GM23248 (cell line): ENCODE measurements around the gene GJA8. TPM values are rescaled to one million over a fixed set of nuclear protein-coding genes. Genes with fewer than 3 reads are reported as not detected.

Source experiments
- DNase-seq: peaks from one replicate; pipeline ENCODE4 v3.0.0-alpha.2; 2015
- H2AFZ ChIP-seq: fragments of 200-600 bp; sonication (generic); 2 replicates; pipeline ENCODE4 v1.6.1; 2016; ENCODE audit warnings: antibody characterized with exemption
- H3F3A ChIP-seq: fragments of 200-600 bp; sonication (generic); 2 replicates; pipeline ENCODE4 v1.6.1; 2016; ENCODE audit warnings: mild to moderate bottlenecking, antibody characterized with exemption, mixed run types; ENCODE audit not compliant: insufficient read depth
- H3K27ac ChIP-seq: fragments of 200-600 bp; sonication (generic); 2 replicates; pipeline ENCODE4 v1.5.1; 2016; ENCODE audit warnings: mild to moderate bottlenecking
- H3K27me3 ChIP-seq: fragments of 200-600 bp; sonication (generic); replicated peaks from 2 replicates; pipeline ENCODE4 v1.6.1; 2016; ENCODE audit warnings: mild to moderate bottlenecking; ENCODE audit not compliant: insufficient read depth
- H3K36me3 ChIP-seq: fragments of 200-600 bp; sonication (generic); 2 replicates; pipeline ENCODE4 v1.6.1; 2016; ENCODE audit warnings: low read depth, mild to moderate bottlenecking
- H3K4me1 ChIP-seq: fragments of 200-600 bp; sonication (generic); 2 replicates; pipeline ENCODE4 v1.6.1; 2016; ENCODE audit warnings: mild to moderate bottlenecking; ENCODE audit not compliant: insufficient read depth
- H3K4me2 ChIP-seq: fragments of 200-600 bp; sonication (generic); one replicate; pipeline ENCODE4 v1.6.1; 2016; ENCODE audit warnings: mild to moderate bottlenecking; ENCODE audit not compliant: unreplicated experiment
- H3K4me3 ChIP-seq: fragments of 200-600 bp; sonication (generic); 2 replicates; pipeline ENCODE4 v1.5.1; 2016; ENCODE audit warnings: mild to moderate bottlenecking
- H3K79me2 ChIP-seq: fragments of 200-600 bp; sonication (generic); 2 replicates; pipeline ENCODE4 v1.6.1; 2016; ENCODE audit warnings: mild to moderate bottlenecking; ENCODE audit not compliant: insufficient read depth
- H3K9ac ChIP-seq: fragments of 200-600 bp; sonication (generic); 2 replicates; pipeline ENCODE4 v1.6.1; 2016; ENCODE audit warnings: mild to moderate bottlenecking
- H3K9me2 ChIP-seq: fragments of 200-600 bp; sonication (generic); 2 replicates; pipeline ENCODE4 v1.6.1; 2016; ENCODE audit warnings: mixed run types, mild to moderate bottlenecking, moderate library complexity; ENCODE audit not compliant: insufficient read depth
- H3K9me3 ChIP-seq: fragments of 200-600 bp; sonication (generic); one replicate; pipeline ENCODE4 v1.6.1; 2017; ENCODE audit warnings: low read depth
- H4K20me1 ChIP-seq: fragments of 200-600 bp; sonication (generic); 2 replicates; pipeline ENCODE4 v1.6.0; 2016; ENCODE audit not compliant: insufficient read depth
- EZH2 ChIP-seq: fragments of 200-600 bp; sonication (generic); IDR thresholded peaks from 2 replicates; pipeline ENCODE4 v1.6.1; 2018; ENCODE audit warnings: antibody characterized with exemption, mild to moderate bottlenecking; ENCODE audit not compliant: insufficient read depth, poor library complexity, severe bottlenecking
- EZH2phosphoT487 ChIP-seq: fragments of 200-600 bp; sonication (generic); IDR thresholded peaks from 2 replicates; pipeline ENCODE4 v1.6.1; 2018; ENCODE audit warnings: antibody characterized with exemption, moderate library complexity, mild to moderate bottlenecking, low read depth; ENCODE audit not compliant: insufficient read depth
- WGBS, 2 experiments: methylation state at CpG; one replicate each; pipeline ENCODE4 v1.1.6; 2015 to 2017; ENCODE audit warnings: low lambda C conversion rate in 2 of 2, low coverage in 1 of 2; ENCODE audit errors: missing lambda C conversion rate in 2 of 2; 5-methylcytosine and 5-hydroxymethylcytosine counted together
- in situ Hi-C: fragments of 300-500 bp; cut with MboI; formaldehyde crosslinking; loops from 2 replicates; pipeline ENCODE4 v1.15.0; 2020
- polyA plus RNA-seq: library from polyadenylated mRNA; unstranded; fragments of >200 nt; fragmentation: Nextera tagmentation; extraction: Ambion mirVana; gene quantifications from 2 replicates; pipeline ENCODE4 v1.2.1, GENCODE V29; 2016
- total RNA-seq: library from RNA; depleted of rRNA; stranded (reverse); fragments of >200 nt; shearing (Covaris generic); gene quantifications from 2 replicates; pipeline ENCODE4 v1.2.3, GENCODE V29; 2014

GJA8 gene
- total and polyA plus RNA-seq, 2 experiments from 2014 or later = not detected

DNA sequence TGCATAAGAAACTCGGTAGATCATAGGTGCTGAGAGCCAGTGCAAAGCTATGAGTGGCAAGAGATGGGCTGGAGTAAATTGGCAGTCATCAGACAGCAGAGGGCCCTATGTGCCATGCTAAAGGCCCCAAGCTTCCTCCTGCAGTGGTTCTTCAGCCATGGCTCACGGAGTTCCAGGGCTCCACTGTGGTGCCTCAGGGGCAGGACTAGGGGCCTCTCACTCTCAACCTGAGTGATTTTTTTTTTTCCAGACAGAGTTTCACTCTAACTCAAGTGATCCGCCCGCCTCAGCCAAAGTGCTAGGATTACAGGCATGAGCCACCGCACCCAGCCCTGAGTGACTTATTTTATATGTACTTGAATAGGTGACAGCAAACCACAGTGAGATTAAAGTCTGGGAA, 10.4 kb upstream of the GJA8 start:
- no peak overlapping the region for H3K27ac ChIP-seq
- no peaks in the 10 kb centered on the region for H3K4me1 ChIP-seq
- no peaks in the 10 kb centered on the region for H3F3A ChIP-seq
- H3K36me3 ChIP-seq = no peaks in the 10 kb centered on the region
- no peak for TF ChIP-seq EZH2
- no peak for TF ChIP-seq EZH2phosphoT487
- DNase-seq = peak; percentile 14
- no peaks in the 10 kb centered on the region for H3K27me3 ChIP-seq
- H4K20me1 ChIP-seq = no peaks in the 10 kb centered on the region
- H3K9me3 ChIP-seq = no peaks in the 10 kb centered on the region
- no peak overlapping the region for H3K4me2 ChIP-seq
- no peaks in the 10 kb centered on the region for H3K79me2 ChIP-seq
- no peak overlapping the region for H3K9ac ChIP-seq
- no peak overlapping the region for H3K4me3 ChIP-seq
- peak overlapping the region; percentile 60 for H2AFZ ChIP-seq
- in situ Hi-C loops = loop anchor here (25.0 kb wide), 1 partner anchor 380 kb away; no protein-coding TSS in a partner anchor
- WGBS, 2 experiments = 30 to 45% methylated on average over 5 of the region's 5 CpGs
- no peaks in the 10 kb centered on the region for H3K9me2 ChIP-seq

DNA sequence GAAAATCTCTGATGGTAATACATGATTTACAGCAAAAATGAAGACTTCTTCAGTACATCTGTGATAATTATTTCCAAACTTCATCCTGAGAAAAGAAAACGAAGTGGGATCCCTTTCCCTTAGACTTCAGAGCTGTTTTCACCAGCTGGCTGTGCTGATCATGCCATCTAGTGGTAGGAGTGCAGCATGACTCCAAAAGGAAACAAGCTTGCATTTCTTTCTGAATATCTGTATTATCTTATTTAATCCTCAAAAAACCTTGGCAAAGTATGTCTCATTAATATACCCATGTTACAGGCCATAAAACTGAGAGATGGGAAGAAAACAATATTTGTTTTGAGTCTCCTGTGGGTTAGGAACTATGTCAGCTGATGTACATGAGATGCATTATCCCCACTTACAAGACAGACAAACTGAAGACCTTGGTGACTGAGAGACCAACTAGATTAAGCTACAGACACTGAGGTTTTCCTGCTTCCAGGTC, 9.8 kb upstream of the GJA8 start:
- in situ Hi-C loops = loop anchor here (25.0 kb wide), 1 partner anchor 380 kb away; no protein-coding TSS in a partner anchor
- Histone ChIP-seq H3K79me2 (no peaks in the 10 kb centered on the region), H3K27ac (no peak overlapping the region), H3F3A (no peaks in the 10 kb centered on the region), H3K27me3 (no peaks in the 10 kb centered on the region), H3K4me3 (no peak overlapping the region), H3K9ac (no peak overlapping the region), H3K36me3 (no peaks in the 10 kb centered on the region), H2AFZ (peak overlapping the region; percentile 60), H3K9me3 (no peaks in the 10 kb centered on the region), H3K4me1 (no peaks in the 10 kb centered on the region), H3K9me2 (no peaks in the 10 kb centered on the region), H4K20me1 (no peaks in the 10 kb centered on the region), H3K4me2 (no peak overlapping the region)
- 0 to 5% methylated on average over 1 of the region's 1 CpG for WGBS, 2 experiments
- TF ChIP-seq EZH2phosphoT487 (no peak), EZH2 (no peak)
- peak; percentile 71 for DNase-seq

DNA sequence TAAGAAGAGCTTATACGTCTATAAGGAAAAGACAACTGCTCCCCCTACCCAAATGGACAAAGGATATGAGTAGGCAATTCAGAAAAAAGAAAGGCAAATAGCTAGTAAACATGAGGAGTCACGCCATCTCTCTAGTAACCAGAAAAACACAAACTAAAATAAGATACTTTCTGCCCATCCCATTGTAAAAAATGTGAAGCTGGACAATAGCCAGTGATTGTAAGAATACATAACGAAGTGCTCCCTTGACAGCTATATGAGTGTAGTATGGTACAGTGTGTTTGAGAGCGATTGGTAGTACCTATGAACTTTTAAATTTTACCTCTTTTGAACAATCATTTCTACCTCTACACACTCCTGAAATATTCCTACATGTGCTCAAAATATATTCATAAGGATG, 7.5 kb upstream of the GJA8 start:
- no peaks in the 10 kb centered on the region for H3K27me3 ChIP-seq
- no peaks in the 10 kb centered on the region for H3K36me3 ChIP-seq
- no peak overlapping the region for H3K9ac ChIP-seq
- no peaks in the 10 kb centered on the region for H3K4me1 ChIP-seq
- in situ Hi-C loops = loop anchor here (25.0 kb wide), 1 partner anchor 383 kb away; no protein-coding TSS in a partner anchor
- TF ChIP-seq EZH2 (no peak), EZH2phosphoT487 (no peak)
- no peak overlapping the region for H2AFZ ChIP-seq
- no peaks in the 10 kb centered on the region for H3K79me2 ChIP-seq
- H4K20me1 ChIP-seq = no peaks in the 10 kb centered on the region
- H3K9me2 ChIP-seq = no peaks in the 10 kb centered on the region
- WGBS, 2 experiments = 15 to 19% methylated on average over 4 of the region's 4 CpGs
- H3K27ac ChIP-seq = no peak overlapping the region
- no peak overlapping the region for H3K4me2 ChIP-seq
- no peaks in the 10 kb centered on the region for H3K9me3 ChIP-seq
- H3F3A ChIP-seq = no peaks in the 10 kb centered on the region
- DNase-seq = peak; percentile 22
- H3K4me3 ChIP-seq = no peak overlapping the region

DNA sequence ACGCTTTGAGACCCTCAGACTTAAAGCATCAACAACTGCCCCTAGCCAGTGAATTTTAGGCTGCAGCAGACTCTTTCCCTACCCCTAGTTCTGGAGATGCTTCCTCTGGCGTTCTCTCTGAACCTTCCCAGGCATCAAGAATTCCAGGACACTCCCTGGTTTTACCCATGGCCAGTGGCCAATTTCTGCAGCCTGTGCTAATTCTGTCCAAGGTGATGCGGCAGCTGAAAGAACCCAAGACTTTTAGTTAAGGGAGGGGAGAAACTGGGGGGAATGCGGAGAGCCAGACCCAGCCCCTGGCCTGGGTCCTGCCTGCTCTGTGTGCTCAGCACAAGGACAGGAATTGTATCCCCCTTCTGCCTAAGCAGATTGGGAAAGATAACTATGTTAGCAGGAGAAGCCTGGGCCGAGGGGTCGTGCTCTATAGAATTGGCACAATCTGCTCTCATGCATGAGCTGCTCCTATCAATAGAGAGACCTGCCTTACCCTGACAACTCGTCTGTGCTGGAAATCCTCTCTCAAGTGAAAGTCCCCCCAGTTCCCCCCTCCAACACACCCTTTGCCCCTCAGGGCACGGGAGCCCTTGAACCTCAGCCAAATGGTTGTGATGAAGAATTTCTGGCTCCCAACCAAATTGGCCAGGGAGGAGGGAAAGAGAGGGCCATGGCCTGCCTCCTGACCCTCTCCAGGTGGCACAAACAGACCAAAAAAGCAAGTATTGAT, 5.4 kb upstream of the GJA8 start:
- Histone ChIP-seq H3K36me3 (no peaks in the 10 kb centered on the region), H3K4me3 (no peak overlapping the region), H3K9ac (no peak overlapping the region), H3K4me1 (no peaks in the 10 kb centered on the region), H3K79me2 (no peaks in the 10 kb centered on the region), H4K20me1 (no peaks in the 10 kb centered on the region), H3K27me3 (no peaks in the 10 kb centered on the region), H3K27ac (no peak overlapping the region), H3K9me3 (no peaks in the 10 kb centered on the region), H3K4me2 (no peak overlapping the region), H2AFZ (no peak overlapping the region), H3K9me2 (no peaks in the 10 kb centered on the region), H3F3A (no peaks in the 10 kb centered on the region)
- in situ Hi-C loops = loop anchor here (25.0 kb wide), 1 partner anchor 385 kb away; no protein-coding TSS in a partner anchor
- DNase-seq = no peak
- TF ChIP-seq EZH2phosphoT487 = no peak
- no peak for TF ChIP-seq EZH2
- WGBS, 2 experiments = 40 to 47% methylated on average over 8 of the region's 8 CpGs
